Suprapubic skin (tissue), 4 donors: Measurements from ENCODE around the gene SLCO1A2. TPM values are rescaled to one million over a fixed set of nuclear protein-coding genes. Genes with fewer than 3 reads are reported as not detected.
A peak's percentile ranks its signal among the peaks of the same experiment; 100 is the strongest.

Source experiments
- DNase-seq, 2 donors: peaks; one replicate each; pipeline ENCODE4 v3.0.0-alpha.2; 2019; ENCODE audit warnings: low spot score in 2 of 2
- H3K27ac ChIP-seq: fragments of 200-600 bp; sonication (generic); one replicate; pipeline ENCODE4 v1.5.1; 2019
- H3K27me3 ChIP-seq: fragments of 200-600 bp; sonication (generic); one replicate; pipeline ENCODE4 v1.5.1; 2019
- H3K36me3 ChIP-seq: fragments of 200-600 bp; sonication (generic); one replicate; pipeline ENCODE4 v1.5.1; 2019
- H3K4me1 ChIP-seq: fragments of 200-600 bp; sonication (generic); one replicate; pipeline ENCODE4 v1.5.1; 2019
- H3K4me3 ChIP-seq: fragments of 200-600 bp; sonication (generic); one replicate; pipeline ENCODE4 v1.5.1; 2019; ENCODE audit warnings: mild to moderate bottlenecking
- H3K9me3 ChIP-seq: fragments of 200-600 bp; sonication (generic); one replicate; pipeline ENCODE4 v1.5.1; 2019
- CTCF ChIP-seq, 2 donors: fragments of 200-600 bp in 1 of 2; fragments of 450-650 bp in 1 of 2; sonication (generic) in 1 of 2; IDR thresholded peaks; one replicate each; pipeline ENCODE4 v1.5.1; 2016 to 2019; ENCODE audit warnings: antibody characterized with exemption in 2 of 2, mild to moderate bottlenecking in 1 of 2, moderate library complexity in 1 of 2
- EP300 ChIP-seq: sonication (generic); formaldehyde crosslinking; IDR thresholded peaks from one replicate; pipeline ENCODE4 v1.6.1; 2017; ENCODE audit warnings: antibody characterized with exemption
- POLR2A ChIP-seq, 2 donors: fragments of 450-650 bp; IDR thresholded peaks; one replicate each; pipeline ENCODE4 v1.6.1; 2017; ENCODE audit warnings: antibody characterized with exemption in 2 of 2, mild to moderate bottlenecking in 2 of 2, moderate library complexity in 2 of 2
- POLR2AphosphoS5 ChIP-seq, 3 donors: sonication (generic); formaldehyde crosslinking; IDR thresholded peaks; one replicate each; pipeline ENCODE4 v1.6.1; 2017; ENCODE audit warnings: antibody characterized with exemption in 3 of 3
- WGBS: methylation state at CpG from one replicate; pipeline ENCODE4 v1.1.5; 2018; 5-methylcytosine and 5-hydroxymethylcytosine counted together
- total RNA-seq, 4 donors: library from RNA; depleted of rRNA; stranded (reverse); fragments of >200 nt; gene quantifications; one replicate each; pipeline ENCODE4 v1.1.0, GENCODE V29; 2016

Gene SLCO1A2
- total RNA-seq, 4 donors from 2014 or later: not detected

- Histone ChIP-seq H3K27me3 (no peaks in the 10 kb centered on the region), H3K36me3 (no peaks in the 10 kb centered on the region), H3K27ac (no peak overlapping the region), H3K4me1 (no peaks in the 10 kb centered on the region), H3K9me3 (peaks cover 14% of the 10 kb centered on the region), H3K4me3 (no peak overlapping the region)
- no peak for DNase-seq
- no peak for TF ChIP-seq POLR2AphosphoS5 (IDR thresholded peaks at IDR 0.05)
Observed at GRCh38 chr12:21328578-21328977, 6.1 kb downstream of the SLCO1A2 start.

GRCh38 chr12:21324551-21324950 is 10.2 kb downstream of the SLCO1A2 start:
- no peak for TF ChIP-seq POLR2A (IDR thresholded peaks at IDR 0.05)
- no peak for TF ChIP-seq CTCF (IDR thresholded peaks at IDR 0.05)
- TF ChIP-seq POLR2AphosphoS5 (IDR thresholded peaks at IDR 0.05): no peak
- TF ChIP-seq EP300: no peak

DNA sequence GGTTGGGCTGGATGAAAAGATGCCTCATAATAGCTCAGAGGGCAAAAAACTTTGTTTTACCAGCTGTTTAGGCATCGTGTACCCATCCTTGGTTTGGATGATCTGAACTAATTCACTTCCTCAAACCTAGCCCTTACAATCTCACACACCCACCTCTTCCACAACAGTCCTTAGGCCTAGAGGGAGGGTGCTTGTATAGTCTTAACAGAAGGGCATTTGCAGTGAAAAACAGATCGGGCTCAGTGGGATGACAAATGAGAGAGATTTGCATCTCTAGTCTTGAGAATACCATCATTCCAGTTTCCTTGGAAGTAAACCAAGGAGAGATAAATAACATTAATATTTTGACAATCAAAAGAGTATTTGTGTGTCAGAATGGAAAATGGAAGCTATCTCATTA is 11.0 kb downstream of the SLCO1A2 start:
- no peaks in the 10 kb centered on the region for H3K27me3 ChIP-seq
- no peak overlapping the region for H3K4me3 ChIP-seq
- 39% methylated on average over 2 of the region's 2 CpGs for WGBS
- no peaks in the 10 kb centered on the region for H3K4me1 ChIP-seq
- H3K36me3 ChIP-seq: no peaks in the 10 kb centered on the region
- no peak overlapping the region for H3K27ac ChIP-seq
- TF ChIP-seq CTCF (IDR thresholded peaks at IDR 0.05): no peak
- no peak for TF ChIP-seq POLR2A (IDR thresholded peaks at IDR 0.05)
- no peak for TF ChIP-seq POLR2AphosphoS5 (IDR thresholded peaks at IDR 0.05)
- H3K9me3 ChIP-seq: peaks cover 8% of the 10 kb centered on the region
- no peak for DNase-seq

More at GRCh38 chr12:21324551-21324950, 10.2 kb downstream of the SLCO1A2 start:
- Histone ChIP-seq H3K4me1 (no peaks in the 10 kb centered on the region), H3K4me3 (no peak overlapping the region), H3K9me3 (peaks cover 14% of the 10 kb centered on the region), H3K27me3 (no peaks in the 10 kb centered on the region), H3K36me3 (no peaks in the 10 kb centered on the region), H3K27ac (no peak overlapping the region)
- DNase-seq: no peak
- WGBS: 35% methylated on average over 1 of the region's 1 CpG

GRCh38 chr12:21308785-21309184 is 25.9 kb downstream of the SLCO1A2 start:
- TF ChIP-seq CTCF (IDR thresholded peaks at IDR 0.05) (no peak), EP300 (no peak), POLR2A (IDR thresholded peaks at IDR 0.05) (no peak), POLR2AphosphoS5 (IDR thresholded peaks at IDR 0.05) (no peak)

GRCh38 chr12:21305661-21306060 is 29.1 kb downstream of the SLCO1A2 start:
- no peak overlapping the region for H3K27ac ChIP-seq
- H3K27me3 ChIP-seq: no peaks in the 10 kb centered on the region
- WGBS: 79% methylated on average over 1 of the region's 1 CpG

More at GRCh38 chr12:21308785-21309184, 25.9 kb downstream of the SLCO1A2 start:
- no peak for DNase-seq
- Histone ChIP-seq H3K36me3 (no peaks in the 10 kb centered on the region), H3K27ac (no peak overlapping the region), H3K9me3 (no peaks in the 10 kb centered on the region), H3K4me3 (no peak overlapping the region), H3K27me3 (no peaks in the 10 kb centered on the region), H3K4me1 (no peaks in the 10 kb centered on the region)
- WGBS: 71% methylated on average over 1 of the region's 1 CpG

DNA sequence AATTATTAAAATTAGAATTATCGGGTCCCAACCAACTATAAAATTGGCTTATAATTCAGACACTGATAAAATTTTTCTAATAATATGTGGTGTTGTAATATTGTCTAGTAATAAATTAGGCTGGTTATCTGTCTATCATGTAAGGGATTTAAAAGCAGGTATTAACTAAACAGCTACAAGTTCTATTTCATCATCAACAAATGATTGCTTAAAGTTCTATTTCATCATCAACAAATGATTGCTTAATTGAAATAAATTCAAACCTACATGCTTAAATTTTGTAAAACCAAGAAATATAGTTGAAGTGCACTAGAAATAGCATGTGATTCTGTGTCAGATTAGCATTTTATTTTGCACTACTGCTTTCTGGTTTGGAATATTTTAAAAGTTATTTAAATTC is 34.1 kb downstream of the SLCO1A2 start:
- TF ChIP-seq POLR2A (IDR thresholded peaks at IDR 0.05) (no peak), POLR2AphosphoS5 (IDR thresholded peaks at IDR 0.05) (no peak)
- Histone ChIP-seq H3K27me3 (no peaks in the 10 kb centered on the region), H3K36me3 (no peaks in the 10 kb centered on the region), H3K4me3 (no peak overlapping the region), H3K27ac (no peak overlapping the region), H3K4me1 (peaks cover 2% of the 10 kb centered on the region), H3K9me3 (no peaks in the 10 kb centered on the region)
- WGBS: 96% methylated on average over 1 of the region's 1 CpG
- no peak for DNase-seq

More at GRCh38 chr12:21305661-21306060, 29.1 kb downstream of the SLCO1A2 start:
- H3K36me3 ChIP-seq: no peaks in the 10 kb centered on the region
- no peaks in the 10 kb centered on the region for H3K9me3 ChIP-seq
- H3K4me3 ChIP-seq: no peak overlapping the region
- DNase-seq: no peak
- H3K4me1 ChIP-seq: no peaks in the 10 kb centered on the region
- TF ChIP-seq POLR2A (IDR thresholded peaks at IDR 0.05): no peak

DNA sequence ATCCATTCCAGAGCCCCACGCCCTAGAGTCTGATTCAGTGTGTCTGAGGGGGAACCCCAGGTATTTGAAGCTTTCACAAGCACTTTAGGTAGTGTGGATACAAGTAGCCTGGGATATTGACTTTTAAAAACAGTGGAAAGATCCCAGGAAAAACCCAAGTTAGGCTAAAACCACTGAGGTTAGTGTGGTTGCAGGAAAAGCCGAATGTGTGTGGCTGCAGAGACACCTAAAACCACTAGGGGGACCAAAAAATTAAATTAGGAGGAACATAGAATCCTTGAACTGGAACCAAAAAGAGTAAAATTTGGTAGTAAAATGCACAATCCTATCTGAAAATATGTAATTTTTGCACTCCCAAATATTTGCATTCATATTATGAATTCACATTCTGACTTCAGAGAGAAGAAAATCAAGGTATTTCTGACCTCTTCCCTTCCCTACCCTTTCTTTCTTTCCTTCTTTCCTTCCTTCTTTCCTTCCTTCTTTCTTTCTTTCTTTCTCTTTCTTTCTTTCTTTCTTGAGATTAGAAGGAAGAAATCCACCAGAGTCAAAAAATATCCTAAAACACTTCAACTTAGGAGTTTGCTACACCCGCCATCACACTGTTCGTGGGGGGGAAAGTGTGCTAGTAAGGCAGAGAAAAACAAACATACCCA is 37.8 kb downstream of the SLCO1A2 start:
- Histone ChIP-seq H3K4me1 (peaks cover 2% of the 10 kb centered on the region), H3K27me3 (no peaks in the 10 kb centered on the region), H3K9me3 (no peaks in the 10 kb centered on the region), H3K36me3 (no peaks in the 10 kb centered on the region), H3K27ac (no peak overlapping the region), H3K4me3 (no peak overlapping the region)
- TF ChIP-seq POLR2A (IDR thresholded peaks at IDR 0.05): no peak
- TF ChIP-seq CTCF (IDR thresholded peaks at IDR 0.05): peak; percentile 11 to 53
- no peak for DNase-seq
- WGBS: 64% methylated on average over 4 of the region's 4 CpGs
